SK-N-SH (cell line): Measurements from ENCODE around the gene AP4M1.

Source experiments
- CTCF ChIP-seq: fragments of 200-600 bp; sonication (generic); IDR thresholded peaks from 2 replicates; pipeline ENCODE4 v1.6.1; 2017; ENCODE audit warnings: antibody characterized with exemption, mild to moderate bottlenecking, moderate library complexity
- EP300 ChIP-seq, 2 experiments: IDR thresholded peaks; 2 replicates each; pipeline versions ENCODE4 v1.4.0 to v1.6.1; 2012; ENCODE audit warnings: borderline replicate concordance in 1 of 2, low read depth in 1 of 2, low read length in 1 of 2
- POLR2AphosphoS5 ChIP-seq: IDR thresholded peaks from 2 replicates; pipeline ENCODE4 v1.6.1; 2012; ENCODE audit warnings: low read depth, low read length
- RAD21 ChIP-seq: IDR thresholded peaks from 2 replicates; pipeline ENCODE4 v1.6.1; 2012; ENCODE audit warnings: mild to moderate bottlenecking, low read length
- SMC3 ChIP-seq: IDR thresholded peaks from 2 replicates; pipeline ENCODE4 v1.6.1; 2012; ENCODE audit warnings: low read depth, low read length, improper control_type of control experiment
- TCF12 ChIP-seq: IDR thresholded peaks from 2 replicates; pipeline ENCODE4 v1.4.0; 2012
- TF ChIP-seq, protein P1 (sequence below): IDR thresholded peaks from 2 replicates; pipeline ENCODE4 v1.4.0; 2012; ENCODE audit warnings: low read depth

DNA sequence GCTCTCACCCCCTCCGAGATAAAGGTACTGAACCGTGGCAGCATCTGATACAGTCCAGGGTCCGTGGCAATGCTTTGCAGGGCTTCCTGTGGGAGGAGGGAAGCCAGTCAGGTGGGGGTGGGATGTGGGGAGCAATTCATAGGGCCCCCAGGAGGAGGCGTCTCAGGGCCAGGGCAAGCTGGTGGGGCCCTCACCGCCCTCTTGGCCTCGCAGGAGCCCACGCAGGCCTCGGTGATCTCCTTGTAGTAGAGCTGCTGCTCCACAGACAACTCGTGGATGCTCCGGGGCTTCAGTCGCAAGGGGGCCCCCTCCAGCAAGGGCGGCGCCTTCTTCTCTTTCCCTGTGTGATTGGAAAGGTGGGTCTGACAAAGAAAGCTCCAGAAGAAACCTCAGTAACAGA, 10.5 kb downstream of the AP4M1 start:
- TF ChIP-seq CTCF (no peak), POLR2AphosphoS5 (no peak), EP300 (IDR thresholded peaks at IDR 0.05; ENCODE audit: borderline replicate concordance in 1 of 2, low read depth in 1 of 2, low read length in 1 of 2) (no peak), RAD21 (no peak), TCF12 (no peak), SMC3 (no peak)
- TF ChIP-seq, protein P1, sequence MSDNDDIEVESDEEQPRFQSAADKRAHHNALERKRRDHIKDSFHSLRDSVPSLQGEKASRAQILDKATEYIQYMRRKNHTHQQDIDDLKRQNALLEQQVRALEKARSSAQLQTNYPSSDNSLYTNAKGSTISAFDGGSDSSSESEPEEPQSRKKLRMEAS: no peak
